Liver (tissue), 3 donors: ENCODE results near the gene RPS6KA2.

Experiments
- CTCF ChIP-seq: fragments of 150-350 bp; IDR thresholded peaks from 2 replicates; pipeline ENCODE4 v1.5.1; 2017; ENCODE audit warnings: improper control_type of control experiment, low read depth, low read length; ENCODE audit not compliant: missing input control
- SP1 ChIP-seq: IDR thresholded peaks from 2 replicates; pipeline ENCODE4 v1.6.1; 2018; ENCODE audit warnings: antibody characterized with exemption, mild to moderate bottlenecking
- donor health status: healthy.
- donor health status: healthy.

GRCh38 chr6:166672146-166672545 is 45.1 kb upstream of the RPS6KA2 start:
- TF ChIP-seq CTCF (no peak), SP1 (no peak)
